ENCODE measurements around the gene PTTG1IP. TPM values are rescaled to one million over a fixed set of nuclear protein-coding genes. Genes with fewer than 3 reads are reported as not detected.

Gene PTTG1IP
- total RNA-seq, 2 experiments from 2014 or later: 38.9 to 58.1 TPM

DNA sequence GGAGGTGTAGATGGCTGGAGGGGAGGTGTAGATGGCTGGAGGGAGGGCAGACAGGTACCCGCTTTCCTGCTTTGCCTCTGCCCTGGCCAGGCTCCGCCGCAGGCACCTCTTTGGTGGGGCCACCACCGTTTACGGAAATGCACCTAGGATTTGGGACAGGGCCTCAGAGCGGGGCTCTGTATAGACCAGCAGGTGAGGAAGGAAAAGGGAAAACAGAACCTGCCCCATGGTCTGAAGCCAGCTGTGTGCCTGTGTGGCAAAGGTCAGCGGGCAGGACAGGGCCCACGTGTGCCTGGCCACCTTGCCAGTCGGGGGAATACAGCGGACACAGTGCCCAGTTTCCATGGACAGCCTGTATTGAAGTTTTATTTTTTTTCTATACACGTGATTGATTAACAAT is 12.1 kb upstream of the PTTG1IP start:
- H3K4me3 ChIP-seq (ENCODE audit: low read depth, low read length, poor library complexity, severe bottlenecking): no peak overlapping the region
- H3K27ac ChIP-seq (ENCODE audit: low read depth, low read length, poor library complexity, severe bottlenecking): no peak overlapping the region
- peaks cover 18% of the 10 kb centered on the region for H3K4me1 ChIP-seq (ENCODE audit: insufficient read depth, low read length, poor library complexity, severe bottlenecking)
- no peak for DNase-seq (ENCODE audit: low spot score)
- intact Hi-C loops (cut with micrococcal nuclease; ENCODE audit: unreplicated experiment): no loop called here
- H2AFZ ChIP-seq (ENCODE audit: low read length): no peak overlapping the region
- no peaks in the 10 kb centered on the region for H3K79me2 ChIP-seq (ENCODE audit: insufficient read depth, low read depth, low read length)
- CTCF ChIA-PET (ENCODE audit: unreplicated experiment): no interaction called here
- BruUV-seq (replicated peaks): no TSS peak
- TF ChIP-seq, protein P1, sequence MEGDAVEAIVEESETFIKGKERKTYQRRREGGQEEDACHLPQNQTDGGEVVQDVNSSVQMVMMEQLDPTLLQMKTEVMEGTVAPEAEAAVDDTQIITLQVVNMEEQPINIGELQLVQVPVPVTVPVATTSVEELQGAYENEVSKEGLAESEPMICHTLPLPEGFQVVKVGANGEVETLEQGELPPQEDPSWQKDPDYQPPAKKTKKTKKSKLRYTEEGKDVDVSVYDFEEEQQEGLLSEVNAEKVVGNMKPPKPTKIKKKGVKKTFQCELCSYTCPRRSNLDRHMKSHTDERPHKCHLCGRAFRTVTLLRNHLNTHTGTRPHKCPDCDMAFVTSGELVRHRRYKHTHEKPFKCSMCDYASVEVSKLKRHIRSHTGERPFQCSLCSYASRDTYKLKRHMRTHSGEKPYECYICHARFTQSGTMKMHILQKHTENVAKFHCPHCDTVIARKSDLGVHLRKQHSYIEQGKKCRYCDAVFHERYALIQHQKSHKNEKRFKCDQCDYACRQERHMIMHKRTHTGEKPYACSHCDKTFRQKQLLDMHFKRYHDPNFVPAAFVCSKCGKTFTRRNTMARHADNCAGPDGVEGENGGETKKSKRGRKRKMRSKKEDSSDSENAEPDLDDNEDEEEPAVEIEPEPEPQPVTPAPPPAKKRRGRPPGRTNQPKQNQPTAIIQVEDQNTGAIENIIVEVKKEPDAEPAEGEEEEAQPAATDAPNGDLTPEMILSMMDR (conservative IDR thresholded peaks at IDR 0.05; ENCODE audit: low read length): no peak
- no peak for TF ChIP-seq EZH2phosphoT487 (IDR thresholded peaks at IDR 0.05; ENCODE audit: borderline replicate concordance, low read depth, low read length)
- no peaks in the 10 kb centered on the region for H3K9me2 ChIP-seq (ENCODE audit: insufficient read depth, low read length)
- no peaks in the 10 kb centered on the region for H3K9me3 ChIP-seq (ENCODE audit: low read length)
- no peaks in the 10 kb centered on the region for H4K20me1 ChIP-seq (ENCODE audit: insufficient read depth, low read length)
- POLR2A ChIA-PET: interaction anchor here (0.6 kb wide), 1 partner anchor 18 kb away, joined by 3 read pairs; no protein-coding TSS in a partner anchor
- H3K4me2 ChIP-seq (ENCODE audit: low read length): no peak overlapping the region
- H3K36me3 ChIP-seq (ENCODE audit: insufficient read depth, low read length): no peaks in the 10 kb centered on the region

DNA sequence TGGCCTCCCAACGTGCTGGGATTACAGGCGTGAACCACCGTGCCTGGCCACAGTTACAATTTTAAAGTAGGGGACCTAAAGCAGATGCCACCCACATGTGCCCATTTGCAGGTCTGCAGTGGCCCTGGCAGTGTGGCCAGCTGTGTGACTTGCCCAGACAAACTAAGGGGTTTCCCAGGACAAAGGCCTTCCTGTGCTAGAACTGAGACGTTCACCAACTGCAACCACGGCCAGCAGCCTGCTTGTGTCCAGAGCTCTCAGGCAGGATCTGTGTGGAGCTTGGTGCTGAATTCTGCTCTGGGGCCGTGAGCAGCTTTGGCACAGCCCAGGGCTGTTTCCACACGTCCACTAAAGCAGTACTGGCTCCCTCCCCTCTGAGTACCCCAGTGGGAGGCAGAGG is 10.6 kb upstream of the PTTG1IP start:
- Histone ChIP-seq H3K4me3 (ENCODE audit: low read depth, low read length, poor library complexity, severe bottlenecking) (no peak overlapping the region), H3K36me3 (ENCODE audit: insufficient read depth, low read length) (no peaks in the 10 kb centered on the region), H3K9me3 (ENCODE audit: low read length) (no peaks in the 10 kb centered on the region), H3K79me2 (ENCODE audit: insufficient read depth, low read depth, low read length) (no peaks in the 10 kb centered on the region), H3K9me2 (ENCODE audit: insufficient read depth, low read length) (no peaks in the 10 kb centered on the region), H3K4me1 (ENCODE audit: insufficient read depth, low read length, poor library complexity, severe bottlenecking) (peaks cover 25% of the 10 kb centered on the region), H3K4me2 (ENCODE audit: low read length) (no peak overlapping the region), H2AFZ (ENCODE audit: low read length) (no peak overlapping the region), H3K27ac (ENCODE audit: low read depth, low read length, poor library complexity, severe bottlenecking) (no peak overlapping the region), H4K20me1 (ENCODE audit: insufficient read depth, low read length) (no peaks in the 10 kb centered on the region)
- BruUV-seq (replicated peaks): no TSS peak
- intact Hi-C loops (cut with micrococcal nuclease; ENCODE audit: unreplicated experiment): no loop called here
- ChIA-PET CTCF (ENCODE audit: unreplicated experiment) (no interaction called here), POLR2A (interaction anchor here (0.6 kb wide), 2 partner anchors 48 to 122 kb away, joined by 3 to 5 read pairs; no protein-coding TSS in a partner anchor)
- TF ChIP-seq EZH2phosphoT487 (IDR thresholded peaks at IDR 0.05; ENCODE audit: borderline replicate concordance, low read depth, low read length): no peak
- TF ChIP-seq, protein P1 (conservative IDR thresholded peaks at IDR 0.05; ENCODE audit: low read length): no peak
- DNase-seq (ENCODE audit: low spot score): no peak

DNA sequence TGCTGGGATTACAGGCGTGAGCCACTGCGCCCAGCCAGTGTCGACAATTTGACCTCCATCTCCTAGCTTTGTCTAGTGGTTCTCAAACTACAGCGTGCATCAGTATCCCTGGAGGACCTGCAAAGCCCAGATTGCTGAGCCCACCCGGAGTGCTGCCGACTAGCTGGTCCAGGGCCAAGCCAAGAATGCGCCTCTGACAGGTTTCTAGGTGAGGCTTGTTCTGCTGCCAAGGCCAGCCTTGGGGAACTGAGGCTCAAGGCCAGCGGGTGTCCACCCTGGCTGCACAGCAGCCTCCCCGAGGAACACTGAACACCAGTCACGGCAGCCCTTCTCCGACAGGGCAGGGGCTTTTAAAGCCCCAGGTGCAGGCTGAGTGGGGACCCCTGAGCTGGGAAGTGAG is 9.8 kb upstream of the PTTG1IP start:
- POLR2A ChIA-PET: interaction anchor here (0.6 kb wide), 1 partner anchor 49 kb away, joined by 5 read pairs; no protein-coding TSS in a partner anchor
- BruUV-seq (replicated peaks): no TSS peak

More for the DNA sequence above, 9.8 kb upstream of the PTTG1IP start:
- no peaks in the 10 kb centered on the region for H3K36me3 ChIP-seq (ENCODE audit: insufficient read depth, low read length)
- no peak for DNase-seq (ENCODE audit: low spot score)
- CTCF ChIA-PET (ENCODE audit: unreplicated experiment): no interaction called here
- no peaks in the 10 kb centered on the region for H3K9me2 ChIP-seq (ENCODE audit: insufficient read depth, low read length)
- no peak overlapping the region for H2AFZ ChIP-seq (ENCODE audit: low read length)
- TF ChIP-seq, protein P1 (conservative IDR thresholded peaks at IDR 0.05; ENCODE audit: low read length): no peak
- TF ChIP-seq EZH2phosphoT487 (IDR thresholded peaks at IDR 0.05; ENCODE audit: borderline replicate concordance, low read depth, low read length): no peak
- peaks cover 25% of the 10 kb centered on the region for H3K4me1 ChIP-seq (ENCODE audit: insufficient read depth, low read length, poor library complexity, severe bottlenecking)
- H3K27ac ChIP-seq (ENCODE audit: low read depth, low read length, poor library complexity, severe bottlenecking): no peak overlapping the region
- intact Hi-C loops (cut with micrococcal nuclease; ENCODE audit: unreplicated experiment): no loop called here
- H3K9me3 ChIP-seq (ENCODE audit: low read length): no peaks in the 10 kb centered on the region
- no peak overlapping the region for H3K4me3 ChIP-seq (ENCODE audit: low read depth, low read length, poor library complexity, severe bottlenecking)
- H3K79me2 ChIP-seq (ENCODE audit: insufficient read depth, low read depth, low read length): no peaks in the 10 kb centered on the region
- H4K20me1 ChIP-seq (ENCODE audit: insufficient read depth, low read length): no peaks in the 10 kb centered on the region
- no peak overlapping the region for H3K4me2 ChIP-seq (ENCODE audit: low read length)

All from OCI-LY7 (cell line).